Caco-2 (cell line): ENCODE results near the gene ADCY5. TPM values are rescaled to one million over a fixed set of nuclear protein-coding genes. Genes with fewer than 3 reads are reported as not detected.

Experiments
- BruUV-seq: library from RNA; stranded (reverse); fragments of 400-500 nt; replicated peaks from 2 replicates; lab custom pipeline; 2021; lab: Mats Ljungman, UMichigan
- CTCF ChIA-PET: fragments of 300-600 bp; sonication (Branson Sonifier 250); formaldehyde crosslinking; loops from one replicate; lab custom pipeline; 2022; ENCODE audit warnings: antibody characterized with exemption; lab: Charles Lee
- POLR2A ChIA-PET: fragments of 300-600 bp; sonication (Branson Sonifier 250); formaldehyde crosslinking; loops from one replicate; lab custom pipeline; 2022; ENCODE audit warnings: antibody characterized with exemption; lab: Charles Lee
- DNase-seq, 2 experiments: peaks; one replicate each; pipeline versions ENCODE4 v3.0.0 to v3.0.0-alpha.2; 2020 to 2022
- H3K27me3 ChIP-seq: replicated peaks from 2 replicates; pipeline ENCODE4 v1.6.0; 2011; ENCODE audit warnings: low read length; ENCODE audit not compliant: control insufficient read depth, insufficient read depth
- H3K36me3 ChIP-seq: 2 replicates; pipeline ENCODE4 v1.5.1; 2011; ENCODE audit warnings: low read length; ENCODE audit not compliant: control insufficient read depth, insufficient read depth
- H3K4me1 ChIP-seq: fragments of 250-450 bp; sonication (Bioruptor Pico); 2 replicates; pipeline ENCODE4 v1.5.1; 2020; ENCODE audit warnings: mild to moderate bottlenecking
- H3K4me3 ChIP-seq: 2 replicates; pipeline ENCODE4 v1.5.1; 2011; ENCODE audit warnings: low read depth, mild to moderate bottlenecking, control low read depth, low read length
- H3K9me3 ChIP-seq: fragments of 250-450 bp; sonication (Bioruptor Pico); 2 replicates; pipeline ENCODE4 v1.5.1; 2020; ENCODE audit warnings: mild to moderate bottlenecking, moderate library complexity
- H3K27ac Mint-ChIP-seq: one replicate; pipeline ENCODE4 v1.8.0; 2022; ENCODE audit warnings: mixed read lengths; ENCODE audit not compliant: unreplicated experiment
- H3K27me3 Mint-ChIP-seq: one replicate; pipeline ENCODE4 v1.8.0; 2022; ENCODE audit warnings: mixed read lengths; ENCODE audit not compliant: insufficient read depth, unreplicated experiment
- H3K36me3 Mint-ChIP-seq: one replicate; pipeline ENCODE4 v1.8.0; 2022; ENCODE audit warnings: mild to moderate bottlenecking, mixed read lengths; ENCODE audit not compliant: insufficient read depth, unreplicated experiment
- H3K4me1 Mint-ChIP-seq: one replicate; pipeline ENCODE4 v1.8.0; 2022; ENCODE audit warnings: low read depth, mixed read lengths; ENCODE audit not compliant: unreplicated experiment
- H3K4me3 Mint-ChIP-seq: one replicate; pipeline ENCODE4 v1.8.0; 2022; ENCODE audit warnings: mild to moderate bottlenecking, moderate library complexity, mixed read lengths; ENCODE audit not compliant: unreplicated experiment
- H3K9me3 Mint-ChIP-seq: one replicate; pipeline ENCODE4 v1.8.0; 2022; ENCODE audit warnings: mixed read lengths; ENCODE audit not compliant: unreplicated experiment
- CTCF ChIP-seq, 2 experiments: fragments of 200-600 bp in 1 of 2; IDR thresholded peaks; 1 replicate in 1 of 2; 2 replicates in 1 of 2; pipeline versions ENCODE4 v1.5.1 to v1.8.0; 2011 to 2022; ENCODE audit warnings: antibody characterized with exemption in 1 of 2, control low read depth in 1 of 2, inconsistent platforms in 1 of 2, low read depth in 1 of 2, low read length in 1 of 2, mild to moderate bottlenecking in 1 of 2, moderate library complexity in 1 of 2; ENCODE audit not compliant: insufficient read depth in 1 of 2, severe bottlenecking in 1 of 2, unreplicated experiment in 1 of 2
- intact Hi-C: fragments of 100-400 bp; cut with micrococcal nuclease; formaldehyde crosslinking; loops from one replicate; pipeline ENCODE4 v1.10.0; 2022; ENCODE audit not compliant: unreplicated experiment
- total RNA-seq: library from RNA; stranded (reverse); gene quantifications from 2 replicates; pipeline ENCODE4 v1.2.3, GENCODE V29; 2022

Gene ADCY5
- total RNA-seq, 1 experiment from 2014 or later, result 0.91 TPM

DNA sequence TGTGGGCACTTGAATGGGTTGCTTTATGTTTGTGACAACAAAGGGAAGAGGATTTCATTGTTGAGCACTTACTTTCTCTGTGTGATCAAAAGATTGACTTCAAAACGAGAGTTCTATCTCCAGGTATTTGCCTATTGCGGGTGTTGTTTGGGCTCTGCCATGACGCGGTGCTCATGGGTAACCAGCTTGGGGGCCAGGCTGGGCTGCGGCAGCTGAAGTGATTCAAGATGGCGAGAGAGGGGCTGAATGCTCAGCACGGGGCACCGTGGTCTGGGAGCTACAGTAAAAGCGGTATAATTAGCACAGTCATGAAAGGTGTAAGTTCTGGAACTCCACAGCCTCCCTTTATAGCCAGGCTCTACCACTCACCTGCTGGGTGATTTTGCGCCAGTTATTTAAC, 31.0 kb upstream of the ADCY5 start:
- no TSS peak for BruUV-seq
- H3K27me3 Mint-ChIP-seq, result no peaks in the 10 kb centered on the region
- H3K27ac Mint-ChIP-seq, result no peak overlapping the region
- DNase-seq, result no peak
- no peaks in the 10 kb centered on the region for H3K9me3 Mint-ChIP-seq
- H3K36me3 Mint-ChIP-seq, result peaks cover 7% of the 10 kb centered on the region
- no peak for TF ChIP-seq CTCF (IDR thresholded peaks at IDR 0.05; ENCODE audit: insufficient read depth in 1 of 2, low read depth in 1 of 2, low read length in 1 of 2, severe bottlenecking in 1 of 2, unreplicated experiment in 1 of 2)
- ChIA-PET POLR2A (no interaction called here), CTCF (interaction anchor here (0.6 kb wide), 1 partner anchor 9 kb away, joined by 3 read pairs; no protein-coding TSS in a partner anchor)
- Histone ChIP-seq H3K4me1 (no peaks in the 10 kb centered on the region), H3K9me3 (no peaks in the 10 kb centered on the region), H3K4me3 (no peak overlapping the region), H3K27me3 (no peaks in the 10 kb centered on the region), H3K36me3 (no peaks in the 10 kb centered on the region)
- intact Hi-C loops, result no loop called here
- H3K4me1 Mint-ChIP-seq, result no peaks in the 10 kb centered on the region
- no peak overlapping the region for H3K4me3 Mint-ChIP-seq

DNA sequence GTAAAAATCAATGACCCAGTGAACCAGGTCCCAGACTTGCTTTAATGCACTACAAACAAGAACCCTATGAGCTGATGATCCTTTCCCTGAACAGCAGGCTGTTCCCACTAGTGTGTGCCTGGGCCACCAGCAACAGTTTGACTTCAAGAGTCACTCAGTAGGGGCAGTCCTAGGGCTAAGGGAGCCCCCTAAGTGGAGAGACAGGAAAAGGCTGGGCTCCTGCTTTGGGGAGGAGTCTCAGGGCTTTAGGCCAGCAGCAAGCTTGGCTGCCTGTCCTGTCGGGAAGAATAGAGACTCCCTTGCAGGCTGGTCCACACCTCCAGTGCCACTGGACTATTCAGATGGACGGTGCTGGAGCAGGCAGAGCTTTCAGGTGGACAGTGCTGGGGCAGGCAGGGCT, 29.4 kb upstream of the ADCY5 start:
- CTCF ChIA-PET, result no interaction called here
- Mint-ChIP-seq H3K4me3 (no peak overlapping the region), H3K9me3 (no peaks in the 10 kb centered on the region), H3K27ac (no peak overlapping the region), H3K4me1 (no peaks in the 10 kb centered on the region), H3K36me3 (no peaks in the 10 kb centered on the region), H3K27me3 (no peaks in the 10 kb centered on the region)
- intact Hi-C loops, result no loop called here
- POLR2A ChIA-PET, result no interaction called here
- H3K9me3 ChIP-seq, result no peaks in the 10 kb centered on the region
- H3K36me3 ChIP-seq, result no peaks in the 10 kb centered on the region
- no peak for DNase-seq
- no peak for TF ChIP-seq CTCF (IDR thresholded peaks at IDR 0.05; ENCODE audit: insufficient read depth in 1 of 2, low read depth in 1 of 2, low read length in 1 of 2, severe bottlenecking in 1 of 2, unreplicated experiment in 1 of 2)
- BruUV-seq, result no TSS peak
- no peaks in the 10 kb centered on the region for H3K27me3 ChIP-seq
- H3K4me3 ChIP-seq, result no peak overlapping the region
- H3K4me1 ChIP-seq, result no peaks in the 10 kb centered on the region

DNA sequence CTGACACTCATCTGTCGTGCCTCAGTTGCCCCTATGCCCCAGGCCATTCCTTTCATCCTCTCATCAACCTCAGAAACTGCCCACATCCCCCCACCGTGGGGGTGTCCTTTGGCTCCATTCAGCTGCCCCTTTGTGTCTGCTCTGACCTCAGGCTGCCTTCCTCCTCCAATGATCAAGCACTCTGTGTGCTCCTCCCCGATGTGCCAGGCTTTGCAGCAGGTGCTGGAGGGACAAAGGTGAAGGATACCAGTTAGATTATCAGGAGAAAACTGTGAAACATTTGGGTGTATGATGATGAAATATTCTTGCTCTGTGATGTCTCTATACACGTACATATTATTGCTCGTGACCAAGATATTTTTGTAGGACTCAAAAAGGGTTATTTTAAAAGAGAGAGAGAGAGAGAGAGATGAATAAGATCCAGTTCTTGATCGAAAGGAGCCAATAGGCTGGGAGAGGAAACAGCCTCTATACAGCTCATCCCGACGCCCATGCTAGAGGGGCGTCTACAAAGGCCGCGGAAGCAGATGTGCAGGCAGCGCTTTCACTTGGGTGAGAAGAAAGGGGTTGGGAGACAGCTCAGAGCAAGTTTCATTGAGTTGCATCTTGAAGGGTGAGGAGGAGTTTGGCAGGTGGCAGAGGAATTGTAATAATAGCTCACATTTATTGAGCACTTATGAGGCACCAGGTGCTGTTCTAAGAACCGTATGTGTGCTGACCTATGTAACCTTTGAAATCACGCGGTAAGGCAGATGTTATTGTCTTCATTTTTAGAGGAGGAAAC, 28.3 kb upstream of the ADCY5 start:
- ChIA-PET CTCF (no interaction called here), POLR2A (no interaction called here)
- intact Hi-C loops, result no loop called here
- Mint-ChIP-seq H3K27me3 (no peaks in the 10 kb centered on the region), H3K9me3 (no peaks in the 10 kb centered on the region), H3K27ac (no peak overlapping the region), H3K4me1 (no peaks in the 10 kb centered on the region), H3K4me3 (no peak overlapping the region), H3K36me3 (no peaks in the 10 kb centered on the region)
- DNase-seq, result no peak
- BruUV-seq, result no TSS peak
- H3K36me3 ChIP-seq, result no peaks in the 10 kb centered on the region
- H3K4me3 ChIP-seq, result no peak overlapping the region
- no peak for TF ChIP-seq CTCF (IDR thresholded peaks at IDR 0.05; ENCODE audit: insufficient read depth in 1 of 2, low read depth in 1 of 2, low read length in 1 of 2, severe bottlenecking in 1 of 2, unreplicated experiment in 1 of 2)
- no peaks in the 10 kb centered on the region for H3K27me3 ChIP-seq
- H3K4me1 ChIP-seq, result no peaks in the 10 kb centered on the region
- H3K9me3 ChIP-seq, result no peaks in the 10 kb centered on the region
